Panc1 (cell line): ENCODE data around the gene TRIM59. TPM values are rescaled to one million over a fixed set of nuclear protein-coding genes. Genes with fewer than 3 reads are reported as not detected.

Source experiments
- ATAC-seq: fragments of 200-7000 bp; cut with Tn5 transposase; 2 replicates; pipeline ENCODE4 v1.9.1; 2020; ENCODE audit warnings: mild to moderate bottlenecking, moderate library complexity
- BruUV-seq: library from RNA; stranded (reverse); fragments of 400-500 nt; replicated peaks from 2 replicates; lab custom pipeline; 2021; lab: Mats Ljungman, UMichigan
- CTCF ChIA-PET: fragments of 300-600 bp; sonication (Branson Sonifier 250); formaldehyde crosslinking; loops from one replicate; lab custom pipeline; 2022; ENCODE audit warnings: antibody characterized with exemption; lab: Charles Lee
- POLR2A ChIA-PET: fragments of 300-600 bp; sonication (Branson Sonifier 250); formaldehyde crosslinking; loops from one replicate; lab custom pipeline; 2022; ENCODE audit warnings: antibody characterized with exemption; lab: Charles Lee
- DNase-seq: peaks from one replicate; pipeline ENCODE4 v3.0.0-alpha.2; 2010; ENCODE audit warnings: low read depth, low spot score
- H3K27ac ChIP-seq: 2 replicates; pipeline ENCODE4 v1.5.1; 2011; ENCODE audit warnings: mild to moderate bottlenecking, low read length, inconsistent platforms
- H3K27me3 ChIP-seq: fragments of 200-500 bp; sonication (Bioruptor generic); 2 replicates; pipeline ENCODE4 v1.6.0; 2014; ENCODE audit warnings: low read length, inconsistent platforms; ENCODE audit not compliant: control insufficient read depth, insufficient read depth
- H3K36me3 ChIP-seq: fragments of 200-500 bp; sonication (Bioruptor generic); 2 replicates; pipeline ENCODE4 v1.5.1; 2014; ENCODE audit warnings: inconsistent platforms, mild to moderate bottlenecking, low read length, moderate library complexity; ENCODE audit not compliant: control insufficient read depth, insufficient read depth
- H3K4me1 ChIP-seq: 2 replicates; pipeline ENCODE4 v1.5.1; 2011; ENCODE audit warnings: inconsistent platforms, mild to moderate bottlenecking, low read length, moderate library complexity; ENCODE audit not compliant: control insufficient read depth, insufficient read depth
- H3K4me3 ChIP-seq, 2 experiments: 2 replicates each; pipeline ENCODE4 v1.5.1; 2011 to 2012; ENCODE audit warnings: low read depth in 2 of 2, low read length in 2 of 2, mild to moderate bottlenecking in 2 of 2, inconsistent platforms in 1 of 2, moderate library complexity in 1 of 2
- H3K9me3 ChIP-seq: fragments of 200-500 bp; sonication (Bioruptor generic); 2 replicates; pipeline ENCODE4 v1.5.1; 2014; ENCODE audit warnings: low read depth, mild to moderate bottlenecking, inconsistent platforms, low read length, moderate library complexity; ENCODE audit not compliant: control insufficient read depth, insufficient read depth
- POLR2AphosphoS5 ChIP-seq: IDR thresholded peaks from 2 replicates; pipeline ENCODE4 v1.6.1; 2012; ENCODE audit warnings: mild to moderate bottlenecking, low read depth, low read length, moderate library complexity
- REST ChIP-seq, 2 experiments: IDR thresholded peaks; 2 replicates each; pipeline ENCODE4 v1.6.1; 2011 to 2012; ENCODE audit warnings: low read depth in 2 of 2, control low read depth in 1 of 2, low read length in 1 of 2, mild to moderate bottlenecking in 1 of 2, moderate library complexity in 1 of 2; ENCODE audit not compliant: insufficient read depth in 1 of 2
- SIN3A ChIP-seq: IDR thresholded peaks from 2 replicates; pipeline ENCODE4 v1.6.1; 2012; ENCODE audit warnings: low read depth, mild to moderate bottlenecking, low read length, moderate library complexity, borderline replicate concordance; ENCODE audit not compliant: insufficient read depth
- TCF7L2 ChIP-seq: IDR thresholded peaks from 2 replicates; pipeline ENCODE4 v1.6.1; 2011; ENCODE audit warnings: mild to moderate bottlenecking, low read depth, low read length, inconsistent platforms
- in situ Hi-C: cut with HindIII; loops from 2 replicates; pipeline ENCODE4 v1.10.0; 2016; ENCODE audit warnings: low sequenced_read_pairs, low pct_unique_long_range_greater_than_20kb
- intact Hi-C: fragments of 100-400 bp; cut with micrococcal nuclease; formaldehyde crosslinking; loops from one replicate; pipeline ENCODE4 v1.10.0; 2022; ENCODE audit not compliant: unreplicated experiment
- total RNA-seq: library from RNA; stranded (reverse); gene quantifications from one replicate; pipeline ENCODE4 v1.2.1, GENCODE V29; 2021; ENCODE audit not compliant: unreplicated experiment
- TF ChIP-seq, protein P1 (sequence below): fragments of 450-650 bp; IDR thresholded peaks from 2 replicates; pipeline ENCODE4 v1.5.1; 2017; ENCODE audit warnings: mild to moderate bottlenecking

TRIM59 gene
- total RNA-seq, 1 experiment from 2014 or later: 27.9 TPM

DNA sequence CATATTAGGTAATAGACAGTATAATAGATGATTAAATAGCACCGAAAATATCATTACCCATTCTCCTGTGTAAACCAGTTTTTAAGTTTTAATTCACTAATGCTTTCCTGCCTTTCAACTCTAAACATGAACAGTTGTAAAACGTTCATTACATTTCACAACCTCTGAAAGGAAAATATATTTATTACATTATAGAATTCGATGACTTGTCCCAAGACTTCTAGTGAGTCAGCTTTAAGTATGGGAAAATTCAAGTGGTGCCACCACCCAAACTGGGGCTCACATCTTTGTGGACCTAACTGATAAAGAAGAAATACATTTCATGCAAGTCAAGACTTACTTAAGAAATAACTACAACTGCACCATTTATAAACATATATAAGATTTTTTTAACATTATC is 2.0 kb downstream of the TRIM59 start:
- intact Hi-C loops: no loop called here
- Histone ChIP-seq H3K4me1 (peaks cover 17% of the 10 kb centered on the region), H3K27me3 (no peaks in the 10 kb centered on the region), H3K36me3 (peaks cover 9% of the 10 kb centered on the region), H3K9me3 (no peaks in the 10 kb centered on the region), H3K4me3 (peak overlapping the region; percentile 10 to 82; a peak in 3 of 4 replicates), H3K27ac (peak overlapping the region; percentile 95; the same call in 1 of the 2 replicates)
- ATAC-seq (no peak), DNase-seq (no peak)
- CTCF ChIA-PET: no interaction called here
- TF ChIP-seq SIN3A (no peak), TCF7L2 (no peak)
- BruUV-seq: no TSS peak
- in situ Hi-C loops: no loop called here
- POLR2A ChIA-PET: no interaction called here

DNA sequence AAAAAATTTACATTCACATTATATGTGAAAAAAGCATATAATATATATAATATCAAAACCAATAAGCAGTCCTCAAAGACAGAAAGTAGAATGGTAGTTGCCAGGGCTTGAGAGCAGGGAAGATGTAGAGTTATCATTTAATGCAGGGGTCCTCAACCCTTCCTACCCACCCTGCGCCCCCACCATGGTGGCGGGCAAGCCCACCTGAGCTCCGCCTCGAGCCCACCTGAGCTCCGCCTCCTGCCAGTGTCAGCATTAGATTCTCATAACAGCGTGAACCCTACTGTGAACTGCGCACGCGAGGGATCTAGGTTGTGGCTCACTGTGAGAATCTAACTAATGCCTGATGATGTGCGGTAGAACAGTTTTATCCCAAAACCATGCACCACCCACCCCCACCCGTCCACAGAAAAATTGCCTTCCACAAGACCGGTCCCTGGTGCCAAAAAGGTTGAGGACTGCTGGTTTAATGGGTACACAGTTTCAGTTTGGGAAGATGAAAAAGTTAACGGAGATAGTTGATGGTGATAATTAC is 3.0 kb downstream of the TRIM59 start:
- TF ChIP-seq, protein P1, sequence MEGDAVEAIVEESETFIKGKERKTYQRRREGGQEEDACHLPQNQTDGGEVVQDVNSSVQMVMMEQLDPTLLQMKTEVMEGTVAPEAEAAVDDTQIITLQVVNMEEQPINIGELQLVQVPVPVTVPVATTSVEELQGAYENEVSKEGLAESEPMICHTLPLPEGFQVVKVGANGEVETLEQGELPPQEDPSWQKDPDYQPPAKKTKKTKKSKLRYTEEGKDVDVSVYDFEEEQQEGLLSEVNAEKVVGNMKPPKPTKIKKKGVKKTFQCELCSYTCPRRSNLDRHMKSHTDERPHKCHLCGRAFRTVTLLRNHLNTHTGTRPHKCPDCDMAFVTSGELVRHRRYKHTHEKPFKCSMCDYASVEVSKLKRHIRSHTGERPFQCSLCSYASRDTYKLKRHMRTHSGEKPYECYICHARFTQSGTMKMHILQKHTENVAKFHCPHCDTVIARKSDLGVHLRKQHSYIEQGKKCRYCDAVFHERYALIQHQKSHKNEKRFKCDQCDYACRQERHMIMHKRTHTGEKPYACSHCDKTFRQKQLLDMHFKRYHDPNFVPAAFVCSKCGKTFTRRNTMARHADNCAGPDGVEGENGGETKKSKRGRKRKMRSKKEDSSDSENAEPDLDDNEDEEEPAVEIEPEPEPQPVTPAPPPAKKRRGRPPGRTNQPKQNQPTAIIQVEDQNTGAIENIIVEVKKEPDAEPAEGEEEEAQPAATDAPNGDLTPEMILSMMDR: no peak
- TF ChIP-seq TCF7L2: no peak
- TF ChIP-seq POLR2AphosphoS5: no peak
- no peak for TF ChIP-seq REST (IDR thresholded peaks at IDR 0.05; ENCODE audit: insufficient read depth in 1 of 2, low read depth in 2 of 2, low read length in 1 of 2)
- TF ChIP-seq SIN3A: no peak
- H3K36me3 ChIP-seq: peaks cover 9% of the 10 kb centered on the region
- H3K27me3 ChIP-seq: no peaks in the 10 kb centered on the region
- CTCF ChIA-PET: no interaction called here
- no peaks in the 10 kb centered on the region for H3K9me3 ChIP-seq
- ATAC-seq: no peak
- in situ Hi-C loops: no loop called here
- POLR2A ChIA-PET: no interaction called here
- DNase-seq: no peak
- no TSS peak for BruUV-seq
- H3K27ac ChIP-seq: no peak overlapping the region
- intact Hi-C loops: no loop called here
- H3K4me3 ChIP-seq: no peak overlapping the region
- H3K4me1 ChIP-seq: peaks cover 17% of the 10 kb centered on the region

DNA sequence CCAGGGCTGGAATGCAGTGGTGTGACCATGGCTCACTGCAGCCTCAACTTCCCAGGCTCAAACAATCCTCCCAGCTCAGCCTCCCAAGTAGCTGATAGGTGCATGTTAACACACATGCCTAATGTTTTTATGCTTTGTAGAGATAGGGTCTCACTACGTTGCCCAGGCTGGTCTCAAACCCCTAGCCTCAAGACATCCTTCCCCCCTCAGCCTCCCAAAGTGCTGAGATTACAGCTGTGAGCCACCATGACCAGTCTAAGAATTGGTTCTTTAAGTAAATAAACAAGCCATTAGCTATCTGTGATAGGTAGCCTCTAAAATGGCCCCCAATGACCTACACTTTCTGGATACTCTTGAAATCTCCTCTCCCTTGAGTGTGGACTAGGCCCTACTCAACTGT is 3.7 kb downstream of the TRIM59 start:
- CTCF ChIA-PET: no interaction called here
- POLR2A ChIA-PET: no interaction called here
- intact Hi-C loops: no loop called here

More for the DNA sequence above, 3.7 kb downstream of the TRIM59 start:
- TF ChIP-seq SIN3A (no peak), REST (IDR thresholded peaks at IDR 0.05; ENCODE audit: insufficient read depth in 1 of 2, low read depth in 2 of 2, low read length in 1 of 2) (no peak)
- TF ChIP-seq, protein P1: no peak
- H3K4me1 ChIP-seq: peaks cover 17% of the 10 kb centered on the region
- DNase-seq: no peak
- no peaks in the 10 kb centered on the region for H3K27me3 ChIP-seq
- no TSS peak for BruUV-seq
- in situ Hi-C loops: no loop called here
- ATAC-seq: no peak
- no peaks in the 10 kb centered on the region for H3K9me3 ChIP-seq
- no peak overlapping the region for H3K27ac ChIP-seq
- H3K36me3 ChIP-seq: peaks cover 9% of the 10 kb centered on the region
- H3K4me3 ChIP-seq: no peak overlapping the region
